Measurements from ENCODE around the gene SCN2B. TPM values are rescaled to one million over a fixed set of nuclear protein-coding genes. Genes with fewer than 3 reads are reported as not detected.

SCN2B gene
- total and polyA plus RNA-seq, 7 donors: 0.23 to 1.7 (median 0.95) TPM

GRCh38 chr11:118148856-118149255, 27.6 kb downstream of the SCN2B start:
- TF ChIP-seq EP300 (IDR thresholded peaks at IDR 0.05) (no peak), POLR2AphosphoS5 (IDR thresholded peaks at IDR 0.05) (no peak), POLR2A (IDR thresholded peaks at IDR 0.05) (no peak), CTCF (IDR thresholded peaks at IDR 0.05) (no peak)
- Histone ChIP-seq H3K4me1 (peaks cover 0 to 35% (median 29%) of the 10 kb centered on the region in 4 donors), H3K4me3 (no peak overlapping the region), H3K27ac (no peak overlapping the region), H3K27me3 (peaks cover 7 to 41% (median 16%) of the 10 kb centered on the region in 3 donors), H3K36me3 (no peaks in the 10 kb centered on the region), H3K9me3 (no peaks in the 10 kb centered on the region)
- 84 to 87% methylated on average over 2 of the region's 2 CpGs for WGBS, 2 donors
- DNase-seq: no peak
- intact Hi-C loops (cut with DNase I): loop anchor here (5.0 kb wide), 1 partner anchor 203 kb away; no protein-coding TSS in a partner anchor

GRCh38 chr11:118148240-118148639, 28.2 kb downstream of the SCN2B start:
- WGBS, 2 donors: 89 to 90% methylated on average over 8 of the region's 8 CpGs
- Histone ChIP-seq H3K4me3 (no peak overlapping the region), H3K27me3 (peaks cover 3 to 40% (median 13%) of the 10 kb centered on the region in 3 donors), H3K36me3 (no peaks in the 10 kb centered on the region), H3K27ac (no peak overlapping the region), H3K9me3 (no peaks in the 10 kb centered on the region), H3K4me1 (peaks cover 0 to 31% (median 26%) of the 10 kb centered on the region in 4 donors)
- intact Hi-C loops (cut with DNase I): loop anchor here (5.0 kb wide), 1 partner anchor 204 kb away; no protein-coding TSS in a partner anchor
- DNase-seq: no peak
- TF ChIP-seq CTCF (IDR thresholded peaks at IDR 0.05) (no peak), POLR2AphosphoS5 (IDR thresholded peaks at IDR 0.05) (no peak), EP300 (IDR thresholded peaks at IDR 0.05) (no peak), POLR2A (IDR thresholded peaks at IDR 0.05) (no peak)

- Histone ChIP-seq H3K36me3 (no peaks in the 10 kb centered on the region), H3K9me3 (no peaks in the 10 kb centered on the region), H3K4me3 (no peak overlapping the region), H3K27me3 (peaks cover 0 to 40% (median 8%) of the 10 kb centered on the region in 3 donors), H3K4me1 (peaks cover 0 to 24% (median 20%) of the 10 kb centered on the region in 4 donors), H3K27ac (no peak overlapping the region)
- intact Hi-C loops (cut with DNase I): loop anchor here (5.0 kb wide), 1 partner anchor 205 kb away; no protein-coding TSS in a partner anchor
- DNase-seq: no peak
- 77 to 78% methylated on average over 3 of the region's 3 CpGs for WGBS, 2 donors
- TF ChIP-seq EP300 (IDR thresholded peaks at IDR 0.05) (no peak), CTCF (IDR thresholded peaks at IDR 0.05) (no peak), POLR2AphosphoS5 (IDR thresholded peaks at IDR 0.05) (no peak), POLR2A (IDR thresholded peaks at IDR 0.05) (no peak)
Observed at GRCh38 chr11:118147502-118147901, 28.9 kb downstream of the SCN2B start.

GRCh38 chr11:118146554-118146953, 29.9 kb downstream of the SCN2B start:
- WGBS, 2 donors: 92 to 93% methylated on average over 6 of the region's 6 CpGs
- Histone ChIP-seq H3K4me3 (no peak overlapping the region), H3K9me3 (no peaks in the 10 kb centered on the region), H3K36me3 (no peaks in the 10 kb centered on the region), H3K4me1 (peaks cover 0 to 14% (median 11%) of the 10 kb centered on the region in 4 donors), H3K27me3 (peaks cover 0 to 41% (median 6%) of the 10 kb centered on the region in 3 donors), H3K27ac (peak overlapping the region in 1 of 4 donors; percentile 39)
- intact Hi-C loops (cut with DNase I): loop anchor here (5.0 kb wide), 1 partner anchor 206 kb away; no protein-coding TSS in a partner anchor
- TF ChIP-seq CTCF (IDR thresholded peaks at IDR 0.05): no peak
- TF ChIP-seq POLR2AphosphoS5 (IDR thresholded peaks at IDR 0.05): no peak
- TF ChIP-seq POLR2A (IDR thresholded peaks at IDR 0.05): no peak
- TF ChIP-seq EP300 (IDR thresholded peaks at IDR 0.05): no peak
- no peak for DNase-seq
